HG03139 (cell line): Measurements from ENCODE around the gene ING1.
A peak's percentile ranks its signal among the peaks of the same experiment; 100 is the strongest.
"Not testable (repeated sequence)": the region's sequence is repeated elsewhere in the genome, so short reads cannot be mapped to it uniquely, and the experiment has no call there.

Experiments
- ATAC-seq: cut with Tn5 transposase; IDR thresholded peaks from one replicate; pipeline ENCODE4 v1.9.1; 2021; ENCODE audit not compliant: unreplicated experiment

Gene ING1, protein sequence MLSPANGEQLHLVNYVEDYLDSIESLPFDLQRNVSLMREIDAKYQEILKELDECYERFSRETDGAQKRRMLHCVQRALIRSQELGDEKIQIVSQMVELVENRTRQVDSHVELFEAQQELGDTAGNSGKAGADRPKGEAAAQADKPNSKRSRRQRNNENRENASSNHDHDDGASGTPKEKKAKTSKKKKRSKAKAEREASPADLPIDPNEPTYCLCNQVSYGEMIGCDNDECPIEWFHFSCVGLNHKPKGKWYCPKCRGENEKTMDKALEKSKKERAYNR

DNA sequence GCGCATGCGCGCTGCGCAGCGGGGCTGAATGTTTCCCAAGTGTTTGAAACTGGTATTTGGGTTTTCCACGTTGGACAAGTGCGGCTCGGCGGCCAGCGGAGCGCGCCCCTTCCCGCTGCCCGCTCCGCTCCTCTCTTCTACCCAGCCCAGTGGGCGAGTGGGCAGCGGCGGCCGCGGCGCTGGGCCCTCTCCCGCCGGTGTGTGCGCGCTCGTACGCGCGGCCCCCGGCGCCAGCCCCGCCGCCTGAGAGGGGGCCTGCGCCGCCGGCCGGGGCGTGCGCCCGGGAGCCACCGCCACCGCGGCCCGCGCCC lies at the start of gene ING1:
TSS of gene ING1 (plus strand) at position 59 of the 311 bp plus-strand sequence. CDS start 450 bp downstream, outside the sequence.
- ATAC-seq = no peak

- ATAC-seq = no peak
Observed at GRCh38 chr13:110664041-110664440, 49.5 kb upstream of the ING1 start.

GRCh38 chr13:110664673-110665072 lies 48.8 kb upstream of the ING1 start:
- no peak for ATAC-seq

- ATAC-seq = no peak
Observed at GRCh38 chr13:110665491-110666254, 47.8 kb upstream of the ING1 start.

DNA sequence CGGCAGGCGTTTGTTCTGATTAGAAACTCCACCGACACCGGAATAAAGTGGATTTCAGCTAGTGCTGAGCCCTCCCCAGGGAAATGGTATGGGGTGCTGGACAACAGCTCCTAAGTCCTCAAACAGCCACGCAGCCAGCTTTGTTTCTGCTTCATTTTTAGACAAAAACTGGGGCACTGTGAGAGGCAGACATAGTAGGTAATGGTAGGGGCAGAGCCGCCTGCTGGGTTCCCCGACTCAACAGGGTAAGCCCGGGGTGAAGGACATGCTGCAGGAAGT lies 47.3 kb upstream of the ING1 start:
- ATAC-seq = no peak

- no peak for ATAC-seq
Observed at GRCh38 chr13:110669036-110669435, 44.5 kb upstream of the ING1 start.

DNA sequence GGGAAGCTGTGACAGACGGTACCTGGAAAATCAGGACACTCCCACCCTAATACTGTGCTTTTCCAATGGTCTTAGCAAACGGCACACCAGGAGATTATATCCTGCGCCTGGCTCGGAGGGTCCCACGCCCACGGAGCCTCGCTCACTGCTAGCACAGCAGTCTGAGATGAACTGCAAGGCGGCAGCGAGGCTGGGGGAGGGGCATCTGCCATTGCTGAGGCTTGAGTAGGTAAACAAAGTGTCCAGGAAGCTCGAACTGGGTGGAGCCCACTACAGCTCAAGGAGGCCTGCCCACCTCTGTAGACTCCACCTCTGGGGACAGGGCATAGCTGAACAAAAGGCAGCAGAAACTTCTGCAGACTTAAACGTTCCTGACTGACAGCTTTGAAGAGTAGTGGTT lies 43.7 kb upstream of the ING1 start:
- ATAC-seq = not testable (repeated sequence)

DNA sequence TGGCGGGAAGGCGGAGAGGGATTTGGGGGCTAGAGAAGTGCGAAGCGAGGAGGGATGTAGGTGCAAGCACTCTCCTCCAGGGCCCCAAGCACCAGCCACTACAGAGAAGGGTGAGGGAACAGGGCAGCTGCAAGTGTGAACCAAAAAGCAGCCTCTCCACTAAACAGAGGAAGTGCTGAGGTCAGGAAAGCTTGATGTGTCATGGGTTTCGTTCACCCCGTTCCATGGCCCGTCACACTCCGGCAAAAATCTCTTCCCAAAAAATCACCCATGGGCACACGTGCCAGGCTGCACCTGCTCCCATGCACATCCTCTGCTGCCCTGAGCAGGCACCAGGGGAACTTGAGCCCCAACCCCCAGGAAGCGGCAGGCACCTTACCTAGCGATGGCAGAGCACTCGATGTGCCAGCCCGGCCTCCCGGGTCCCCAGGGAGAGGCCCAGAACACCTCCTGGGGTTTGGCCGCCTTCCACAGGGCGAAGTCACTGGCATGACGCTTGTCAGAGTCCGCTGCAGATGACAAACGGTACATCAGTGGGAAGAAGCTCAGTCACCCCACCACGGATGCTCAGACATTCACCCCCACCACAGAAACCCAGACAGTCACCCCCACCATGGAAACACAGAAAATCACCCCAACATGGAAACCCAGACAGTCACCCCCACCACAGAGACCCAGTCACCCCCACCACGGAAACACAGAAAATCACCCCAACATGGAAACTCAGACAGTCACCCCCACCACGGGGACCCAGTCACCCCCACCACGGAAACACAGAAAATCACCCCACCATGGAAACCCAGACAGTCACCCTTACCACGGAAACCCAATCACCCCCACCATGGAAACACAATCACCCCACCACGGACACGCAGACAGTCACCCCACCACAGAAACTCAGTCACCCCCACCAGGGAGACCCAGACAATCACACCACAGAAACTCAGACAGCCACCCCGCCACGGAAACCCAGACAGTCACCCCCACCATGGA lies 36.6 kb upstream of the ING1 start:
- peak; percentile 63 for ATAC-seq

DNA sequence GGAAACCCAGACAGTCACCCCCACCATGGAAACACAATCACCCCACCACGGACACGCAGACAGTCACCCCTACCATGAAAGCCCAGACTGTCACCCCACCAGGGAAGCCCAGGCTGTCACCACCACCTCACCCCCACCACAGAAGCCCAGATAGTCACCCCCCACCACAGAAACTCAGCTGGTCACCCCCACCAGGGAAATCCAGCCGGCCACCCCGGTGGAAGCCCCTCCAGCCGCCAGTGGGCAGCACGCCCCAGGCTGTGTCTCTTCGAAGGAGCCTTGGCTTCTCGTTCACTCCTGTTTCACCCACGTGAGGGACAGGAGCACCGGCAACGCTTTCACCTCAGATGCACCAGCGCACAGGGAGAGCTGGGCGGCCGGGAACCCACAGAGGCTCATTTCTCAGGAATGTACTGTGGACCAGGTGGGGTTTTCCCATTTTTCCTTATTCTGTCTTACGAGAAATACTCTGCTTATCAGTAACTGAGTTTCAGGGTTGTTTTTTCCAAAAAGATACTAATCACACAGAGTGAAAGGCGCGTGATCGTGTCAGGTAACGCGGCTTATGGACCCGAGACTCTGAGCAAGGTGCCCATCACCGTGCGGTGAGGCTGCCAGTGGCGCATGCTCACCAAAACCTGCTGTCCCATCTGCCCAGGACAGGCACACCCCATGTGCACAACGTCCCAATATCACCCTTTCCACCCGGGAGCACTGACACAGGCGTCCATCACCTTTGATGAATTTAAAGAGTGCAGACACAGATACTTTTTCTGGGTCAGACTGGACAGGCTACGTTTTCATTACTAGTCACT lies 35.6 kb upstream of the ING1 start:
- no peak for ATAC-seq

DNA sequence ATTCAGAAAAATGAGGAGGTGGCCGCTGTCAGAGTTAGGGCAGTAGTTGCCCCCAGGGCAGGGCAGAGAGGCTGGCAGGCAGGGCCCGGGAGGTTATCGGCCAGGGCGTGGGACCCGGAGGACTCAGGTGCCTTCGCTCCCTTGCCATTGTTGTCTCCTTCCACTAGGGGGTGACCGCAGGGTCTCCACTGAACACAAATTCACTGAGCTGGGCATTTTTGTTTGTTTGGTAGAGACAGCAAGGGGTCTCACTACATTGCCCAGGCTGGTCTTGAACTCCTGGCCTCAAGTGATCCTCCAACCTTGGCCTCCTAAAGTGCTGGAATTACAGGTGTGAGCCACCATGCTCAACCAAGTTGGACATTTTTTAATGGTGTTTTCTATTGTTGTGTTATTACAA lies 32.6 kb upstream of the ING1 start:
- ATAC-seq = no peak

DNA sequence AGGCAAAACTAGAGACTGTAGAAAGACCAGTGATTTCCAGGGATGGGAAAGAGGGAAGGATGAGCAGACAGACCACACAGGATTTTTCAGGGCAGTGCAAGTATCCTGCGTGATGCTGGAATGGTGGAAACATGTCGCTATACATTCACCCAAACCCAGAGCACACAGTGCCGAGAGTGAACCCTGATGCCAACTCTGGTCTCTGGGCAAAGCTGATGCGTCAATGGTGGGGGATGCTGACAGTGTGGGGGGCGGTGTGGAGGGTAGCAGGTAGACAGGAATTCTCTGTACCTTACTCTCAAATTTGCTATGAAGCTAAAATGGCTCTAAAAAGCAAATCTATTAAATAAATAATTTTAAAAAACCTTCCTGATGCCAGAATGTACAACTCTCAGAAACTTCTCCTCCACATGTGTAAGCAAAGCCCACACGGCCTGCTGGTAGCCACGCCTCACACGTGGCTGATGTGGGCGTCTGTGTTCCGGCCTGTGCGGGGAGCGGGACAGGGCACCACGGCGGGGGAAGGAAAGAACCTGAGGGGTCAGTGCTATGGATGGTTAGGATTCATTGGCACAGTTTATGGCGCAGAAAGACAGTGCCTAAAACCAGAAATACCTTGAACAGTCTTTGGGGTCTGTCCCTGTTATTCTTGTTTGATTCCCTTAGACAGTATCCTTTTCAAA lies 31.5 kb upstream of the ING1 start:
- no peak for ATAC-seq

GRCh38 chr13:110682746-110683145 lies 30.8 kb upstream of the ING1 start:
- no peak for ATAC-seq

DNA sequence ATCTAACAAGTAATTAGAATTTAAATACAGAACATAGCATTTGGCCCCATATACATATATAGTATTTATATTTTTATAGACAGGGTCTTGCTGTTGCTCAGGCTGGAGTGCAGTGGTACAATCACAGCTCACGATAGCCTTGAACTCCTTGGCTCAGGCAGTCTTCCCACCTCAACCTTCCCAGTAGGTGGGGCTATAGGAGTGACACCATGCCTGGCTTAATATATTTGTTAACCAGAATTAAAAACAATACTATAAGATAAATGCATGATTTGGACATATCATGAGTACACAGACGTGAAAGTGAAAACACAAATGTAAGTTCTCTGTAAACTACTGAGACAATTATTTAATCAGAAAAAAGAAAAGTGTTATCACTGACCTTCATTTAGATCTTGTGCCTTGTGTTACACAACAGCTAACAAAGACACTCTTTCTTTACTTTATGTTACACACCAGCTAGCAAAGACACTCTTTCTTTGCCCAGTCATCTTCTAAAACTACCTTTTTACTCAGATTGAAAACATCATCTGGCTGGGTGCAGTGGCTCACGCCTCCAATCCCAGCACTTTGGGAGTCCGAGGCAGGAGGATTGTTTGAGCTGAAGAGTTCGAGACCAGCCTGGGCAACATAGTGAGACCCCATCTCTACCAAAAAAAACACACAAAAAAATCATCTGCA lies 30.2 kb upstream of the ING1 start:
- ATAC-seq = no peak

DNA sequence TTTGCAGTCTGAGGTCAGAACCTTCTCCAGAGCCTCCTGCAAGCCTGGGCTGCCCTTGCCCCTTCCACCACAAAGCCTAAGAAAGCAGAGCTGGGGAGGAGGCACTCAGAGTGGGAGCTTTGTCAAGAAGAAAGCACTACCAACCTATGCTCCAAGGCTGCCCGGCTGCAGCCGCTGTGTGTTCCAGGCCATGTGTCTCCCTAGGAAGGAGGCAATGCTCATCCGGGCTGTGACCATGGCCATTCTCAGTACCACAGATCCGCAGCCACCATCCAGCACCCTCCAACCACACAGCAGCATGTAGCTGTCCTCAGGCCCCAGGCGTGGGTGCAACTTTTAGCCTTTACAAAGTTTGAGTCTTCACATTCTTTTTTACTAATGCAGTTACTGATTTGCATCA lies 29.6 kb upstream of the ING1 start:
- no peak for ATAC-seq

GRCh38 chr13:110684388-110685056 lies 29.0 kb upstream of the ING1 start:
- ATAC-seq = no peak

GRCh38 chr13:110685305-110686020 lies 28.0 kb upstream of the ING1 start:
- no peak for ATAC-seq

- no peak for ATAC-seq
Observed at GRCh38 chr13:110687736-110688135, 25.8 kb upstream of the ING1 start.

- no peak for ATAC-seq
Observed at GRCh38 chr13:110689041-110689440, 24.5 kb upstream of the ING1 start.

- ATAC-seq = no peak
Observed at GRCh38 chr13:110689711-110690110, 23.8 kb upstream of the ING1 start.
